ENCODE measurements around the gene AURKB. TPM values are rescaled to one million over a fixed set of nuclear protein-coding genes. Genes with fewer than 3 reads are reported as not detected.

AURKB gene
- total and polyA plus RNA-seq, 10 of the 15 experiments (the other 5 are each of a cell fraction or from before 2014, with no cell fraction given): 52.7 to 209 (median 128) TPM

- TF ChIP-seq CBX3 (IDR thresholded peaks at IDR 0.05; ENCODE audit: borderline replicate concordance, low read depth) (no peak), ATF7 (IDR thresholded peaks at IDR 0.05; ENCODE audit: low read depth) (no peak), GABPA (IDR thresholded peaks at IDR 0.05; ENCODE audit: low read depth) (peak; percentile 82), BACH1 (IDR thresholded peaks at IDR 0.05; ENCODE audit: borderline replicate concordance) (no peak), NFXL1 (IDR thresholded peaks at IDR 0.05; ENCODE audit: borderline replicate concordance) (no peak), ZNF384 (IDR thresholded peaks at IDR 0.05; ENCODE audit: borderline replicate concordance, low read depth, low read length) (no peak), EGR1 (IDR thresholded peaks at IDR 0.05; ENCODE audit: borderline replicate concordance in 1 of 2, low read depth in 2 of 2, low read length in 2 of 2) (peak; percentile 66 to 97), CTCF (IDR thresholded peaks at IDR 0.05 in 2 of 3, conservative IDR thresholded peaks at IDR 0.05 in 1 of 3; ENCODE audit: control insufficient read depth in 2 of 3, extremely low read depth in 1 of 3, insufficient read depth in 1 of 3, low read depth in 3 of 3, low read length in 3 of 3) (no peak), HSF1 (IDR thresholded peaks at IDR 0.05; ENCODE audit: low read depth, low read length) (no peak), NR2C2 (IDR thresholded peaks at IDR 0.05; ENCODE audit: borderline replicate concordance, control insufficient read depth, insufficient read length, low read depth) (no peak), ZBTB33 (IDR thresholded peaks at IDR 0.05) (no peak), SUPT20H (IDR thresholded peaks at IDR 0.05; ENCODE audit: borderline replicate concordance, control insufficient read depth, low read depth, low read length) (no peak), CREM (IDR thresholded peaks at IDR 0.05; ENCODE audit: low read depth) (peak; percentile 72; the same call in 1 of the 2 replicates), EED (IDR thresholded peaks at IDR 0.05; ENCODE audit: low read depth) (peak; percentile 43; the same call in 1 of the 2 replicates), RAD21 (IDR thresholded peaks at IDR 0.05; ENCODE audit: insufficient read depth, low read depth, low read length) (no peak), LARP7 (IDR thresholded peaks at IDR 0.05) (peak; percentile 56), GATAD2B (conservative IDR thresholded peaks at IDR 0.05; ENCODE audit: low read depth) (peak; percentile 42; the same call in 1 of the 2 replicates), NR2F1 (conservative IDR thresholded peaks at IDR 0.05) (peak; percentile 43; the same call in 1 of the 2 replicates), CHD2 (IDR thresholded peaks at IDR 0.05; ENCODE audit: borderline replicate concordance, low read depth, low read length) (no peak), YY1 (IDR thresholded peaks at IDR 0.05; ENCODE audit: low read depth, low read length) (peak; percentile 80), ZNF24 (IDR thresholded peaks at IDR 0.05) (peak; percentile 99), SRF (IDR thresholded peaks at IDR 0.05; ENCODE audit: low read depth in 2 of 2, low read length in 2 of 2) (peak in 1 of 2 experiments; percentile 64; a peak in 2 of 4 replicates), FOXM1 (IDR thresholded peaks at IDR 0.05; ENCODE audit: low read depth, low read length) (0 out of 2 replicates have a peak, but pooled peaks have one; percentile 26), RB1 (IDR thresholded peaks at IDR 0.05; ENCODE audit: borderline replicate concordance) (peak; percentile 16; the same call in 1 of the 2 replicates), DPF2 (IDR thresholded peaks at IDR 0.05) (peak; percentile 42; the same call in 1 of the 2 replicates), TARDBP (IDR thresholded peaks at IDR 0.05; ENCODE audit: borderline replicate concordance) (peak; percentile 98)
These were observed 12.4 kb upstream of the AURKB start (continued) for GRCh38 chr17:8222630-8223355.

Data from GM12878 (cell line).